Naive thymus-derived CD8-positive, alpha-beta T cell (primary cell): ENCODE measurements around the gene CACNA1G. TPM values are rescaled to one million over a fixed set of nuclear protein-coding genes. Genes with fewer than 3 reads are reported as not detected.

Source experiments
- ATAC-seq, 2 donors: fragments of 150-1000 bp; cut with Tn5 transposase in 1 of 2; sonication (Bioruptor Pico), chemical (Tn5 transposase) in 1 of 2; 1 replicate in 1 of 2; 2 replicates in 1 of 2; pipeline ENCODE4 v1.10.0; 2021; ENCODE audit warnings: mild to moderate bottlenecking in 2 of 2, moderate library complexity in 2 of 2
- POLR2A ChIA-PET: fragments of 350-600 bp; sonication (Branson Sonifier 250); formaldehyde crosslinking; loops from one replicate; lab custom pipeline; 2021; ENCODE audit warnings: antibody characterized with exemption; lab: Charles Lee
- DNase-seq, 10 donors: peaks; one replicate each; pipeline versions ENCODE4 v3.0.0 to v3.0.0-alpha.2; 2020 to 2022
- H3K27ac Mint-ChIP-seq, 10 donors: one replicate each; pipeline ENCODE4 v1.8.0; 2020 to 2022; ENCODE audit warnings: mild to moderate bottlenecking in 10 of 10, mixed read lengths in 10 of 10, moderate library complexity in 4 of 10, inconsistent platforms in 1 of 10
- H3K27me3 Mint-ChIP-seq, 5 donors: one replicate each; pipeline ENCODE4 v1.8.0; 2021 to 2022; ENCODE audit warnings: mixed read lengths in 5 of 5
- H3K36me3 Mint-ChIP-seq, 3 donors: one replicate each; pipeline ENCODE4 v1.8.0; 2020 to 2022; ENCODE audit warnings: mixed read lengths in 3 of 3, mild to moderate bottlenecking in 2 of 3, inconsistent platforms in 1 of 3
- H3K4me1 Mint-ChIP-seq, 4 donors: one replicate each; pipeline ENCODE4 v1.8.0; 2021 to 2022; ENCODE audit warnings: mixed read lengths in 4 of 4
- H3K4me3 Mint-ChIP-seq, 10 donors: one replicate each; pipeline ENCODE4 v1.8.0; 2020 to 2022; ENCODE audit warnings: mild to moderate bottlenecking in 10 of 10, mixed read lengths in 10 of 10, moderate library complexity in 6 of 10, inconsistent platforms in 1 of 10
- H3K9me3 Mint-ChIP-seq, 9 donors: one replicate each; pipeline ENCODE4 v1.8.0; 2020 to 2022; ENCODE audit warnings: mixed read lengths in 9 of 9, mild to moderate bottlenecking in 3 of 9, inconsistent platforms in 1 of 9, moderate library complexity in 1 of 9
- polyA plus RNA-seq, 3 donors: library from polyadenylated mRNA; unstranded; fragments of 300-500 nt; fragmentation: Illumina TruSeq; gene quantifications; one replicate each; pipeline ENCODE4 v1.2.3, GENCODE V29; 2021
- total RNA-seq, 8 experiments: library from RNA in 2 of 8; stranded (reverse) in 2 of 8; gene quantifications; one replicate each; pipeline ENCODE4 v1.2.3 and lab custom pipeline; 2021 to 2026

CACNA1G gene
- total and polyA plus RNA-seq, 5 experiments from 2014 or later, result 0.05 TPM; not detected in 4

GRCh38 chr17:50586421-50587247 lies 26.1 kb downstream of the CACNA1G start:
- no peak overlapping the region for H3K4me3 Mint-ChIP-seq
- H3K36me3 Mint-ChIP-seq, result no peaks in the 10 kb centered on the region
- no peaks in the 10 kb centered on the region for H3K4me1 Mint-ChIP-seq
- POLR2A ChIA-PET, result no interaction called here
- no peaks in the 10 kb centered on the region for H3K9me3 Mint-ChIP-seq
- peaks cover 0 to 26% (median 4%) of the 10 kb centered on the region in 5 donors for H3K27me3 Mint-ChIP-seq
- ATAC-seq (no peak), DNase-seq (no peak)
- H3K27ac Mint-ChIP-seq, result no peak overlapping the region

- POLR2A ChIA-PET, result no interaction called here
- no peak for ATAC-seq
- no peak overlapping the region for H3K27ac Mint-ChIP-seq
- no peaks in the 10 kb centered on the region for H3K36me3 Mint-ChIP-seq
- H3K4me1 Mint-ChIP-seq, result no peaks in the 10 kb centered on the region
- no peak for DNase-seq
- H3K27me3 Mint-ChIP-seq, result peaks cover 0 to 17% (median 0%) of the 10 kb centered on the region in 5 donors
- no peak overlapping the region for H3K4me3 Mint-ChIP-seq
- H3K9me3 Mint-ChIP-seq, result no peaks in the 10 kb centered on the region
Measured at GRCh38 chr17:50587571-50587970, 27.1 kb downstream of the CACNA1G start.

- Mint-ChIP-seq H3K27ac (no peak overlapping the region), H3K36me3 (no peaks in the 10 kb centered on the region), H3K4me1 (no peaks in the 10 kb centered on the region), H3K4me3 (no peak overlapping the region), H3K27me3 (peaks cover 0 to 7% (median 0%) of the 10 kb centered on the region in 5 donors), H3K9me3 (no peaks in the 10 kb centered on the region)
- ATAC-seq, result no peak
- POLR2A ChIA-PET, result no interaction called here
- DNase-seq, result no peak
Measured at GRCh38 chr17:50588391-50589049, 28.0 kb downstream of the CACNA1G start.

- no peaks in the 10 kb centered on the region for H3K4me1 Mint-ChIP-seq
- no peak overlapping the region for H3K4me3 Mint-ChIP-seq
- no peak for DNase-seq
- no peaks in the 10 kb centered on the region for H3K36me3 Mint-ChIP-seq
- POLR2A ChIA-PET, result no interaction called here
- ATAC-seq, result no peak
- no peak overlapping the region for H3K27ac Mint-ChIP-seq
- peaks cover 0 to under 1% (median 0%) of the 10 kb centered on the region in 5 donors for H3K27me3 Mint-ChIP-seq
- H3K9me3 Mint-ChIP-seq, result no peaks in the 10 kb centered on the region
Measured at GRCh38 chr17:50589095-50589705, 28.7 kb downstream of the CACNA1G start.

- ATAC-seq (no peak), DNase-seq (no peak)
- POLR2A ChIA-PET, result no interaction called here
- H3K4me3 Mint-ChIP-seq, result no peak overlapping the region
- H3K36me3 Mint-ChIP-seq, result no peaks in the 10 kb centered on the region
- no peaks in the 10 kb centered on the region for H3K4me1 Mint-ChIP-seq
- H3K27me3 Mint-ChIP-seq, result no peaks in the 10 kb centered on the region
- no peaks in the 10 kb centered on the region for H3K9me3 Mint-ChIP-seq
- no peak overlapping the region for H3K27ac Mint-ChIP-seq
Measured at GRCh38 chr17:50590946-50591737, 30.6 kb downstream of the CACNA1G start.

- ATAC-seq (no peak), DNase-seq (no peak)
- no peaks in the 10 kb centered on the region for H3K27me3 Mint-ChIP-seq
- H3K4me1 Mint-ChIP-seq, result no peaks in the 10 kb centered on the region
- no peak overlapping the region for H3K4me3 Mint-ChIP-seq
- no peaks in the 10 kb centered on the region for H3K9me3 Mint-ChIP-seq
- no peak overlapping the region for H3K27ac Mint-ChIP-seq
- H3K36me3 Mint-ChIP-seq, result no peaks in the 10 kb centered on the region
- POLR2A ChIA-PET, result no interaction called here
Measured at GRCh38 chr17:50593321-50593720, 32.8 kb downstream of the CACNA1G start.

GRCh38 chr17:50594128-50594823 lies 33.8 kb downstream of the CACNA1G start:
- DNase-seq, result no peak
- peak overlapping the region in 1 of 10 donors; percentile 21 for H3K27ac Mint-ChIP-seq
- no peak overlapping the region for H3K4me3 Mint-ChIP-seq
- no peaks in the 10 kb centered on the region for H3K9me3 Mint-ChIP-seq
- H3K4me1 Mint-ChIP-seq, result no peaks in the 10 kb centered on the region
- H3K27me3 Mint-ChIP-seq, result no peaks in the 10 kb centered on the region
- POLR2A ChIA-PET, result no interaction called here
- no peaks in the 10 kb centered on the region for H3K36me3 Mint-ChIP-seq
- no peak for ATAC-seq

GRCh38 chr17:50594892-50595291 lies 34.4 kb downstream of the CACNA1G start:
- Mint-ChIP-seq H3K4me3 (no peak overlapping the region), H3K27ac (no peak overlapping the region), H3K4me1 (no peaks in the 10 kb centered on the region), H3K36me3 (no peaks in the 10 kb centered on the region), H3K27me3 (no peaks in the 10 kb centered on the region), H3K9me3 (no peaks in the 10 kb centered on the region)
- POLR2A ChIA-PET, result no interaction called here
- no peak for ATAC-seq
- DNase-seq, result no peak

- DNase-seq (no peak), ATAC-seq (no peak)
- Mint-ChIP-seq H3K9me3 (no peaks in the 10 kb centered on the region), H3K36me3 (no peaks in the 10 kb centered on the region), H3K4me3 (no peak overlapping the region), H3K4me1 (no peaks in the 10 kb centered on the region), H3K27me3 (peaks cover 0 to 5% (median 0%) of the 10 kb centered on the region in 5 donors), H3K27ac (no peak overlapping the region)
- POLR2A ChIA-PET, result no interaction called here
Measured at GRCh38 chr17:50596191-50597037, 35.9 kb downstream of the CACNA1G start.

- no peaks in the 10 kb centered on the region for H3K9me3 Mint-ChIP-seq
Measured at GRCh38 chr17:50598487-50598886, 38.0 kb downstream of the CACNA1G start.

GRCh38 chr17:50599606-50600005 lies 39.1 kb downstream of the CACNA1G start:
- no peak for DNase-seq
- no peak for ATAC-seq
- Mint-ChIP-seq H3K9me3 (no peaks in the 10 kb centered on the region), H3K27me3 (peaks cover 2 to 33% (median 14%) of the 10 kb centered on the region in 5 donors), H3K4me1 (peaks cover 0 to 2% (median 0%) of the 10 kb centered on the region in 4 donors), H3K27ac (no peak overlapping the region), H3K36me3 (no peaks in the 10 kb centered on the region), H3K4me3 (no peak overlapping the region)
- POLR2A ChIA-PET, result no interaction called here

More at GRCh38 chr17:50598487-50598886, 38.0 kb downstream of the CACNA1G start:
- H3K4me3 Mint-ChIP-seq, result no peak overlapping the region
- no peak for ATAC-seq
- no peak for DNase-seq
- H3K36me3 Mint-ChIP-seq, result no peaks in the 10 kb centered on the region
- no peaks in the 10 kb centered on the region for H3K4me1 Mint-ChIP-seq
- POLR2A ChIA-PET, result interaction anchor here (0.6 kb wide), 1 partner anchor 1648 kb away, joined by 4 read pairs; no protein-coding TSS in a partner anchor
- no peak overlapping the region for H3K27ac Mint-ChIP-seq
- H3K27me3 Mint-ChIP-seq, result peaks cover 2 to 26% (median 14%) of the 10 kb centered on the region in 5 donors
